Forelimb muscle (tissue), 1 donor: Measurements from ENCODE around the gene TACC2. TPM values are rescaled to one million over a fixed set of nuclear protein-coding genes. Genes with fewer than 3 reads are reported as not detected.
"Not testable (repeated sequence)": the region's sequence is repeated elsewhere in the genome, so short reads cannot be mapped to it uniquely, and the experiment has no call there.

Experiments
- DNase-seq: peaks from one replicate; pipeline ENCODE4 v3.0.0-alpha.2; 2013; ENCODE audit warnings: low read depth
- polyA plus RNA-seq: library from polyadenylated mRNA; unstranded; fragments of 120-200 nt; gene quantifications from one replicate; pipeline ENCODE4 v1.2.1, GENCODE V29; 2013; ENCODE audit not compliant: insufficient read length

Gene TACC2
- polyA plus RNA-seq, 1 donor = 122 TPM

DNA sequence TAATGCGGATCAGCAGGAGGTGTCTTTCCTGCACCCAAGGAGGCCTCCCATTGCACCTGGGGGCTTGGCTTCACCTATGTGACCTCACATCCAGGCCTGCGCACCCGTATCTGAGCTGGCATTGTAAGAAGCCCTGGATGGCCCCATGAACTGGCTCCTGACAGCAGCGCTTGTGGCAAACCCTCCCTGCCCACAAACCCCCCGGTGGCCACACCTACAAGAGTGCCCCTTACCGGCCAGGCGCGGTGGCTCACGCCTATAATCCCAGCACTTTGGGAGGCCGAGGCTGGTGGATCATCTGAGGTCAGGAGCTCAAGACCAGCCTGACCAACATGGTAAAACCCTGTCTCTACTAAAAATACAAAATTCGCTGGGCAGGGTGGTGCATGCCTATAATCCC lies 107.2 kb downstream of the TACC2 start:
- not testable (repeated sequence) for DNase-seq

DNA sequence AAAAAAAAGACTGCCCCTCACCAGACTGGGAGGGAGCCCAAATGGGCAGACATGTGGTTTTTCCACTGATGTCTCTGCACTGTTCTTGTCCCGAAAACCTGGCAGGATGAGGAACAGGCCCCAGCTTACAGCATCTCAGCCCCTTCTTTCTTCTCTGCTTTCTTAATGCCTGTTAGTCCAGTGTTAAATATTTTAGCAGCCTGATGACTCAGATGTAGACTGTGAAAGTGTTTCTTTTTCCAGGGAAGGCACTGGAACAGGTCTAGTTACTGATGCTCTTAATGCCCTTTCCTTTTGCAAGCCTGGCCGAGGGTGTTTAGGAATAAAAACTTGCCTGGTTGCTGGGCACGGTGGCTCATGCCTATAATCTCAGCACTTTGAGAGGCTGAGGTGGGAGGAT lies 107.7 kb downstream of the TACC2 start:
- no peak for DNase-seq

- DNase-seq = no peak
Measured at GRCh38 chr10:122097935-122098334, 109.0 kb downstream of the TACC2 start.

GRCh38 chr10:122098924-122099323 lies 110.0 kb downstream of the TACC2 start:
- DNase-seq = no peak

DNA sequence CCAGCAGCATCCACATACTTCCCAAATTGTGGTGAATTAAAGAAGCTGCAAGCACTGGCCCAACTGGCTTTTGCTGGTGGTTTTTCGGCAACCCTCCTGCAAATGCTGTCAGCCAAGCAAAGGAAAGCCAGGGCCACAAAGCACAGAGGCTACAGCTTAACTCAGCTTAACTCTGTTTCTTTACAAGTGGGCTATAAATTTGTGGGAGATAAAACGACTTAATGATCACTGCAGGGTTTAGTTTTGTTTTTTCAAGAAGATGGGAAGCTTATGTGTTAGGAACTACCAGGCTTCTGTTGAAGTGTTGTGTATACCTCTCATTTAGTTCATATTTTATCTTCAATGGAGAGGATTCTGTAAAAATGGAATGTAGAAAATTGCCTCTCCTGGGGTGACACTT lies 110.6 kb downstream of the TACC2 start:
- no peak for DNase-seq

- no peak for DNase-seq
Measured at GRCh38 chr10:122102146-122102868, 113.3 kb downstream of the TACC2 start.

- DNase-seq = no peak
Measured at GRCh38 chr10:122102869-122103525, 114.0 kb downstream of the TACC2 start.

DNA sequence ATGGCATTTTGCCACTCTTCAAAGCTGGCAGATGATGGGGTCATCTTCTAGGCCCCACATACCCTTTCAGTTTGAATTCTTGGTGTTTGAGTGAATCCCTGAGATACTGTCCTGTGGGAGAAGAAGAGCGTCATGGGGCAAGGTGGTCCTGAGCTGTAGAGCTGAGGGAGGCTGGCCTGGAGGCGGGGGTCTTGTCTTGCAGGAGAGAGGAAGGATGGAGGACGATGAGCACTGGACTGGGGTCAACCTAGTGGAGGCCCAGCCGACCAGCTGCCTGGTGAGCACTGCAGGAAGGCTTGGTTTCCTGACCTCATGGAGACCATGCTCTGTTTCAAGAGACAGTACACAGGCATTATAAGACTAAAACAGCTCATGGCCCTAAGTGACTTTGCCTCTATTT lies 114.6 kb downstream of the TACC2 start:
- no peak for DNase-seq

- not testable (repeated sequence) for DNase-seq
Measured at GRCh38 chr10:122108786-122109185, 119.8 kb downstream of the TACC2 start.

DNA sequence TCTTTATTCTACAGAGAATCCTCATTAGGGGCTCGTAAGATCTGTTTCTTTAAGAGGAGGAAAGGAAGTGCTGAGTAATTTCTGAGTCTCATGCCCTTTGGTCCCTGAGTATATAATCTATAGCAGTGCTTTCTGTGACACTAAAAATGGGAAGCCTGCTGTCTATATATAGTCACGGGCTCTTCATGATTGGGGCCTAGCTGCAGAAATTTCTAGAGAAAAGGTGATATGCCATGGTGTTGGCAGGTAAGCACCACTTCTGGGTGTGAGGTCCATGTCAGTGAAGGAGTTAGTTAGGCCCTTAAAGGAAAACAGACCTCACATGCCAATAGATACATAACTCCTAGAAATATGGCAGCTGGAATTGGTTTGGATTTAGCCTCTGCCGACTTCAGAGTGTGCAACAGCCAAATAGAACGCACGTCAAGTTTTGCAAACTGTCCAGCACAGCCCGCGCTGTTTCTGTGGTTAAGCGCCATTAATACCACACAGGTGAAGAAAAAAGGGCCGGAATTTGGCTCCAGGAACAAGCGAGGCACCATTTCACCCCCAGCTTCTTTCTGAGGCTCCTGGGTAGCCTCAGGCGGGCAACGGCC lies 123.2 kb downstream of the TACC2 start:
- DNase-seq = no peak

DNA sequence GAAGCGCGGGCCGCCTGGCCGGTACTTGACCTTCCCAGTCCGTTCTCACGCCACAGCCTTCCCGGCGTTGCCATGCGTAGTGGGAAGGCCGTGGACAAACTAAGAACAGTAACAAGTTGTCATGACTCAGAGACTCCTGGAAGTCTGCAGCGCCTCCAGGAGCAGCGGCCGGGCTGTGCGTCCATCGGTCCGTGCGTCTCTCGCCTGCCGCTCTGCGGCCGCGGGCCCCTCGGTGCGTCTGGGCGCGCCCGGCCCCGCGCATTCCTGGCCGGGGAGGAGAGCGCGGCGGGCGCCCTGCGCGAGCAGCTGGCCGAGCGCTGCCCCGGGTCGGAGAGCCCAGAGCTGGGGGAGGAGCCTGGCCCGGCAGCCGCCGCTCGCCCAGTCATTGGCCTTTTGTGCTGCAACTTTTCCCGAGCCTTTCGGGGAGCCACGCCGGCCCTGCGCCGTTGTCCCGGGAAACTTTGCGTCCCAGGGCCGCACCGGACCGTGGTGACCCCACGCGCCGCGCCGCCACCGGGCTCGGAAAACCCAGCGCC lies 123.7 kb downstream of the TACC2 start:
- no peak for DNase-seq

- DNase-seq = no peak
Measured at GRCh38 chr10:122113161-122113944, 124.4 kb downstream of the TACC2 start.

DNA sequence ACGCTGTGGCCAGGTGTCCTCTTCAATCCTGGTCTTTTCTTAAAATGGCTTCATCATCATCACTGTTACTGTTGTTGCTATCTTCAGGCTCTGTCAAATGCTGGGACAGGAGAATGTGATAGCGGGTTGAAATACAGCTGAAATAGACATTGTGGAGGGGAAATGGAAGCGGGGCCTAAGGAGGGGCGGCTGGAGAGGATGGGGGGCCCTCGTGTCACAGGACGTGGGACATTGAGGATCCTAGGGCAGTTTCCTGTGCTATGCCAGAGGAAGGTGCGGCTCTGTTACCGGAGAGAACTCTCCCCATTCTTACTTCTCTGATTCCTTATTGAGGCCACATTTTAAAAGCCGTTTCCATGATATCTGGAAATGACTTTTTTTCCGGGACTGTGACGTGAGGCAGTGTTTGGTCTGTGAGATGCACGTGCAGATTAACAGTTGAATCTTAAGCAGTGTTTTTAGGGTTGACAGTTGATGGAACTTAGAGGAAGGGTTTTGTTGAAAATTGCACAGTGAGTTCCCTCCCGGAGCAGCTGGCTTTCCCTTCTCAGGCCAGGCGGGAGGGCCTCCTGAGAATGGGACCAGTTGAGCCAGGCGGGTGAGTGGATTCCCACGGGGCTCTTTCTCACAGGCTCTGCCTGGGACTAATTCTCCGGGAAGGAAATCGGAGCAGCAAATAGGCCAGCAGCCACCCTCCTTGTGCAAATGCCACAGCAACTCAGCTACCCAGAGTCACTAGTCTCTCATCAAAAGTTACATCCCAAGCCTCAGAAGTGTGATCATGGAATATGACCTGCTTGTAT lies 125.2 kb downstream of the TACC2 start:
- DNase-seq = no peak

- no peak for DNase-seq
Measured at GRCh38 chr10:122115874-122116273, 126.9 kb downstream of the TACC2 start.

DNA sequence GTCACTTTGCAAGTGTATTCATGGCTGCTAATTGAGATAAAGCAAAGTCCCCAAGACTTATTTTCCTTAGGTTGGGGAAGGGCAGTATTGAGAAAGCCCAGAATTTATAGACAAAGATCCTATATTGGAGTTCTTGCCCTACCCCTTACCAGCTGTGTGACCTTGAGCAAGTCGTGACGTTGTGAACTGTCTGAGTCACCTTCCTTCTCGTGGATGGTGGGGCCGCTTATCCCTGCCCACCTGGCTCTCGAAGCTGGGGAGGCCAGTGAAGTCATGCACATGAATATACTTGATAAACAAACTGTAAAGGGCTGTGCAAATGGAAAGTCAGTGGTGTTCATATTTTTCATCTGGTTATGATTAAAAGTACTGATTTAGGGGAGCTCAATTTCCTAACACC lies 127.4 kb downstream of the TACC2 start:
- DNase-seq = no peak

DNA sequence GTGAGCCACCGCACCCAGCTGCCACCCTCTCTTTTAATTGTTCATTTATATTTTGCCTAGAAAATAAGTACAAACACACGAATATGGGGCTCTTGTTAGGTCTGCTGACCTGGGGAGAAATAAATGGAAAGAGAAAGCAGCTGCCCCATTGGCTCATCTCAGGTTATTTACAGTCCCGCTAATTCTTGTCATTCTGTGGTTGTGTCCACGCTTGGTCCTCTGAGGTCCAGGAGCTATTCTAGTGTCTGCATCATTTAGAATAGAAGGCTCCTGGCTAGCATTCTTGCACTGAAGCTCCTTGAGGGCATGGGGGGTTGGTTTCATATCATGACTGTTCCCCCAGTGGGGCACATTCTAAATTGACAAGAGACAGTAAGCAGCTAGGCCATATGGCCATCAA lies 128.5 kb downstream of the TACC2 start:
- DNase-seq = no peak

GRCh38 chr10:122120008-122120744 lies 131.2 kb downstream of the TACC2 start:
- no peak for DNase-seq

GRCh38 chr10:122121059-122121458 lies 132.1 kb downstream of the TACC2 start:
- no peak for DNase-seq

DNA sequence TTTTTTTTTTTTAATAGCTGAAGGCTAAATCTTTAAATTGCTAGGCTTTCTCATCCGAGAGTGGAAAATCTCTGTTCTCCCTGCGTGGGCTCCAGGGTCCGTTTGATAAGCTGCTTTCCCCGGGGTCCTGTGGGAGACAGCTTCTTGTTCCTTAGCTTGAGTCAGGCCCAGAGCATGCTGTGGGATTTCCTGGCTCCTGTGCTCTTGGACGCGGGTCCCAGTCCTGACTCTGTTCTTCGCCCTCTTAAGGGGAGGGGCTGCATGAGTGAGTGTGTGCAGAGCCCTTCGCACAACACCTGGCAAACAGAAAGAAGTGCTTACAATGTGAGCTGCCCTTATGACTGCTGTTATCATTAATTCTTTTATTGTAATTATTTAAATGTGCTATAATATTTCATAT lies 133.5 kb downstream of the TACC2 start:
- no peak for DNase-seq

GRCh38 chr10:122123186-122123585 lies 134.2 kb downstream of the TACC2 start:
- no peak for DNase-seq
